HL-60 (cell line): ENCODE measurements around the gene SULT1A4.
"Not testable (repeated sequence)": the region's sequence is repeated elsewhere in the genome, so short reads cannot be mapped to it uniquely, and the experiment has no call there.

ENCODE experiments used
- POLR2AphosphoS5 ChIP-seq: IDR thresholded peaks from 2 replicates; pipeline ENCODE4 v1.6.1; 2012; ENCODE audit warnings: low read depth
- SPI1 ChIP-seq: IDR thresholded peaks from 2 replicates; pipeline ENCODE4 v1.6.1; 2012; ENCODE audit warnings: low read depth, mild to moderate bottlenecking, borderline replicate concordance
- TF ChIP-seq, protein P1 (sequence below): IDR thresholded peaks from one replicate; pipeline ENCODE4 v1.5.1; 2011; ENCODE audit warnings: low read length, control low read depth, inconsistent platforms; ENCODE audit not compliant: insufficient read depth
- TF ChIP-seq, protein P2 (sequence below): IDR thresholded peaks from 2 replicates; pipeline ENCODE4 v1.6.1; 2012; ENCODE audit warnings: low read depth; ENCODE audit not compliant: insufficient replicate concordance

DNA sequence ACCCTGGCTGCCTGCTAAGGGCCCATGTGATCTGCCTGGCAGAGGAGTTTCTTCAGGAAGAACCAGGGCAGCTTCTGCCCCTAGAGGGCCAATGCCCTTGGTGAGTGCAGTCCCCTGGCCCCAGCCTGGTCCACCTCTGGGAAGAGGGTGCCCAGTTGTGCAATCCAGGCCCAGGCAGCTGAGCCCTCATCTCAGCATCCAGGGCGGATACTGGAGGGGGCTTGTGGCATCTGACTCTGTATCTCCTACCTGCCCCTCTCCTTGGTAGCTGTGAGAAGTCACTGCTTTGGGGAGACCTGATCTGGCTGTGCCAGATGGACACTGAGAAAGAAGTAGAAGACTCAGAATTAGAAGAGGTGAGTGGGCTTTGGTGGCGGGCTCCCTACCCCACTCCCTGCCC lies 2.1 kb upstream of the SULT1A4 start:
- TF ChIP-seq, protein P1, sequence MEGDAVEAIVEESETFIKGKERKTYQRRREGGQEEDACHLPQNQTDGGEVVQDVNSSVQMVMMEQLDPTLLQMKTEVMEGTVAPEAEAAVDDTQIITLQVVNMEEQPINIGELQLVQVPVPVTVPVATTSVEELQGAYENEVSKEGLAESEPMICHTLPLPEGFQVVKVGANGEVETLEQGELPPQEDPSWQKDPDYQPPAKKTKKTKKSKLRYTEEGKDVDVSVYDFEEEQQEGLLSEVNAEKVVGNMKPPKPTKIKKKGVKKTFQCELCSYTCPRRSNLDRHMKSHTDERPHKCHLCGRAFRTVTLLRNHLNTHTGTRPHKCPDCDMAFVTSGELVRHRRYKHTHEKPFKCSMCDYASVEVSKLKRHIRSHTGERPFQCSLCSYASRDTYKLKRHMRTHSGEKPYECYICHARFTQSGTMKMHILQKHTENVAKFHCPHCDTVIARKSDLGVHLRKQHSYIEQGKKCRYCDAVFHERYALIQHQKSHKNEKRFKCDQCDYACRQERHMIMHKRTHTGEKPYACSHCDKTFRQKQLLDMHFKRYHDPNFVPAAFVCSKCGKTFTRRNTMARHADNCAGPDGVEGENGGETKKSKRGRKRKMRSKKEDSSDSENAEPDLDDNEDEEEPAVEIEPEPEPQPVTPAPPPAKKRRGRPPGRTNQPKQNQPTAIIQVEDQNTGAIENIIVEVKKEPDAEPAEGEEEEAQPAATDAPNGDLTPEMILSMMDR: not testable (repeated sequence)
- not testable (repeated sequence) for TF ChIP-seq POLR2AphosphoS5, SPI1
- TF ChIP-seq, protein P2, sequence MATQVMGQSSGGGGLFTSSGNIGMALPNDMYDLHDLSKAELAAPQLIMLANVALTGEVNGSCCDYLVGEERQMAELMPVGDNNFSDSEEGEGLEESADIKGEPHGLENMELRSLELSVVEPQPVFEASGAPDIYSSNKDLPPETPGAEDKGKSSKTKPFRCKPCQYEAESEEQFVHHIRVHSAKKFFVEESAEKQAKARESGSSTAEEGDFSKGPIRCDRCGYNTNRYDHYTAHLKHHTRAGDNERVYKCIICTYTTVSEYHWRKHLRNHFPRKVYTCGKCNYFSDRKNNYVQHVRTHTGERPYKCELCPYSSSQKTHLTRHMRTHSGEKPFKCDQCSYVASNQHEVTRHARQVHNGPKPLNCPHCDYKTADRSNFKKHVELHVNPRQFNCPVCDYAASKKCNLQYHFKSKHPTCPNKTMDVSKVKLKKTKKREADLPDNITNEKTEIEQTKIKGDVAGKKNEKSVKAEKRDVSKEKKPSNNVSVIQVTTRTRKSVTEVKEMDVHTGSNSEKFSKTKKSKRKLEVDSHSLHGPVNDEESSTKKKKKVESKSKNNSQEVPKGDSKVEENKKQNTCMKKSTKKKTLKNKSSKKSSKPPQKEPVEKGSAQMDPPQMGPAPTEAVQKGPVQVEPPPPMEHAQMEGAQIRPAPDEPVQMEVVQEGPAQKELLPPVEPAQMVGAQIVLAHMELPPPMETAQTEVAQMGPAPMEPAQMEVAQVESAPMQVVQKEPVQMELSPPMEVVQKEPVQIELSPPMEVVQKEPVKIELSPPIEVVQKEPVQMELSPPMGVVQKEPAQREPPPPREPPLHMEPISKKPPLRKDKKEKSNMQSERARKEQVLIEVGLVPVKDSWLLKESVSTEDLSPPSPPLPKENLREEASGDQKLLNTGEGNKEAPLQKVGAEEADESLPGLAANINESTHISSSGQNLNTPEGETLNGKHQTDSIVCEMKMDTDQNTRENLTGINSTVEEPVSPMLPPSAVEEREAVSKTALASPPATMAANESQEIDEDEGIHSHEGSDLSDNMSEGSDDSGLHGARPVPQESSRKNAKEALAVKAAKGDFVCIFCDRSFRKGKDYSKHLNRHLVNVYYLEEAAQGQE: not testable (repeated sequence)
